ENCODE data around the gene SNX3. TPM values are rescaled to one million over a fixed set of nuclear protein-coding genes. Genes with fewer than 3 reads are reported as not detected.

Gene SNX3
- total RNA-seq, 1 experiment from 2014 or later, result 81.7 TPM

- no peak for DNase-seq
- Histone ChIP-seq H3K4me3 (ENCODE audit: insufficient read depth, low read depth, low read length) (no peak overlapping the region), H3K36me3 (replicated peaks; ENCODE audit: control insufficient read depth, insufficient read depth, low read length) (no peaks in the 10 kb centered on the region), H3K27me3 (ENCODE audit: control insufficient read depth, insufficient read depth, low read length) (no peaks in the 10 kb centered on the region)
Measured at GRCh38 chr6:108203189-108204112, 57.4 kb downstream of the SNX3 start.

- no peak for DNase-seq
Measured at GRCh38 chr6:108200631-108201030, 60.2 kb downstream of the SNX3 start.

GRCh38 chr6:108200186-108200585, 60.7 kb downstream of the SNX3 start:
- H3K4me3 ChIP-seq (ENCODE audit: insufficient read depth, low read depth, low read length), result no peak overlapping the region
- DNase-seq, result no peak
- no peaks in the 10 kb centered on the region for H3K36me3 ChIP-seq (replicated peaks; ENCODE audit: control insufficient read depth, insufficient read depth, low read length)
- no peaks in the 10 kb centered on the region for H3K27me3 ChIP-seq (ENCODE audit: control insufficient read depth, insufficient read depth, low read length)

More at GRCh38 chr6:108200631-108201030, 60.2 kb downstream of the SNX3 start:
- Histone ChIP-seq H3K4me3 (ENCODE audit: insufficient read depth, low read depth, low read length) (no peak overlapping the region), H3K36me3 (replicated peaks; ENCODE audit: control insufficient read depth, insufficient read depth, low read length) (no peaks in the 10 kb centered on the region), H3K27me3 (ENCODE audit: control insufficient read depth, insufficient read depth, low read length) (no peaks in the 10 kb centered on the region)

- no peaks in the 10 kb centered on the region for H3K36me3 ChIP-seq (replicated peaks; ENCODE audit: control insufficient read depth, insufficient read depth, low read length)
- DNase-seq, result peak; percentile 41
- H3K4me3 ChIP-seq (ENCODE audit: insufficient read depth, low read depth, low read length), result no peak overlapping the region
- H3K27me3 ChIP-seq (ENCODE audit: control insufficient read depth, insufficient read depth, low read length), result no peaks in the 10 kb centered on the region
Measured at GRCh38 chr6:108198761-108199498, 61.9 kb downstream of the SNX3 start.

- Histone ChIP-seq H3K27me3 (ENCODE audit: control insufficient read depth, insufficient read depth, low read length) (no peaks in the 10 kb centered on the region), H3K36me3 (replicated peaks; ENCODE audit: control insufficient read depth, insufficient read depth, low read length) (no peaks in the 10 kb centered on the region), H3K4me3 (ENCODE audit: insufficient read depth, low read depth, low read length) (no peak overlapping the region)
- DNase-seq, result no peak
Measured at GRCh38 chr6:108195209-108195608, 65.6 kb downstream of the SNX3 start.

GRCh38 chr6:108194503-108194902, 66.3 kb downstream of the SNX3 start:
- DNase-seq, result no peak
- Histone ChIP-seq H3K27me3 (ENCODE audit: control insufficient read depth, insufficient read depth, low read length) (no peaks in the 10 kb centered on the region), H3K4me3 (ENCODE audit: insufficient read depth, low read depth, low read length) (no peak overlapping the region), H3K36me3 (replicated peaks; ENCODE audit: control insufficient read depth, insufficient read depth, low read length) (no peaks in the 10 kb centered on the region)

GRCh38 chr6:108193835-108194234, 67.0 kb downstream of the SNX3 start:
- Histone ChIP-seq H3K36me3 (replicated peaks; ENCODE audit: control insufficient read depth, insufficient read depth, low read length) (no peaks in the 10 kb centered on the region), H3K4me3 (ENCODE audit: insufficient read depth, low read depth, low read length) (no peak overlapping the region), H3K27me3 (ENCODE audit: control insufficient read depth, insufficient read depth, low read length) (no peaks in the 10 kb centered on the region)
- no peak for DNase-seq

GRCh38 chr6:108193131-108193530, 67.7 kb downstream of the SNX3 start:
- no peaks in the 10 kb centered on the region for H3K27me3 ChIP-seq (ENCODE audit: control insufficient read depth, insufficient read depth, low read length)
- no peak for DNase-seq
- no peak overlapping the region for H3K4me3 ChIP-seq (ENCODE audit: insufficient read depth, low read depth, low read length)
- no peaks in the 10 kb centered on the region for H3K36me3 ChIP-seq (replicated peaks; ENCODE audit: control insufficient read depth, insufficient read depth, low read length)

GRCh38 chr6:108187519-108187918, 73.3 kb downstream of the SNX3 start:
- Histone ChIP-seq H3K27me3 (ENCODE audit: control insufficient read depth, insufficient read depth, low read length) (no peaks in the 10 kb centered on the region), H3K36me3 (replicated peaks; ENCODE audit: control insufficient read depth, insufficient read depth, low read length) (no peaks in the 10 kb centered on the region), H3K4me3 (ENCODE audit: insufficient read depth, low read depth, low read length) (no peak overlapping the region)
- no peak for DNase-seq

GRCh38 chr6:108186226-108186625, 74.6 kb downstream of the SNX3 start:
- no peak for DNase-seq
- Histone ChIP-seq H3K4me3 (ENCODE audit: insufficient read depth, low read depth, low read length) (no peak overlapping the region), H3K36me3 (replicated peaks; ENCODE audit: control insufficient read depth, insufficient read depth, low read length) (no peaks in the 10 kb centered on the region), H3K27me3 (ENCODE audit: control insufficient read depth, insufficient read depth, low read length) (no peaks in the 10 kb centered on the region)

- peaks cover 32% of the 10 kb centered on the region for H3K27me3 ChIP-seq (ENCODE audit: control insufficient read depth, insufficient read depth, low read length)
Measured at GRCh38 chr6:108180776-108181175, 80.1 kb downstream of the SNX3 start.

GRCh38 chr6:108180266-108180665, 80.6 kb downstream of the SNX3 start:
- DNase-seq, result no peak
- Histone ChIP-seq H3K4me3 (ENCODE audit: insufficient read depth, low read depth, low read length) (no peak overlapping the region), H3K36me3 (replicated peaks; ENCODE audit: control insufficient read depth, insufficient read depth, low read length) (no peaks in the 10 kb centered on the region), H3K27me3 (ENCODE audit: control insufficient read depth, insufficient read depth, low read length) (peaks cover 37% of the 10 kb centered on the region)

More at GRCh38 chr6:108180776-108181175, 80.1 kb downstream of the SNX3 start:
- Histone ChIP-seq H3K4me3 (ENCODE audit: insufficient read depth, low read depth, low read length) (no peak overlapping the region), H3K36me3 (replicated peaks; ENCODE audit: control insufficient read depth, insufficient read depth, low read length) (no peaks in the 10 kb centered on the region)
- DNase-seq, result no peak

GRCh38 chr6:108179741-108180140, 81.1 kb downstream of the SNX3 start:
- peak; percentile 71 for DNase-seq
- Histone ChIP-seq H3K4me3 (ENCODE audit: insufficient read depth, low read depth, low read length) (no peak overlapping the region), H3K27me3 (ENCODE audit: control insufficient read depth, insufficient read depth, low read length) (peaks cover 42% of the 10 kb centered on the region), H3K36me3 (replicated peaks; ENCODE audit: control insufficient read depth, insufficient read depth, low read length) (no peaks in the 10 kb centered on the region)

GRCh38 chr6:108176281-108177089, 84.4 kb downstream of the SNX3 start:
- Histone ChIP-seq H3K4me3 (ENCODE audit: insufficient read depth, low read depth, low read length) (peak overlapping the region; percentile 31), H3K36me3 (replicated peaks; ENCODE audit: control insufficient read depth, insufficient read depth, low read length) (no peaks in the 10 kb centered on the region), H3K27me3 (ENCODE audit: control insufficient read depth, insufficient read depth, low read length) (peaks cover 74% of the 10 kb centered on the region)
- DNase-seq, result peak; percentile 62
